CD4-positive, CD25-positive, alpha-beta regulatory T cell (primary cell): ENCODE measurements around the gene UTP4. TPM values are rescaled to one million over a fixed set of nuclear protein-coding genes. Genes with fewer than 3 reads are reported as not detected.

Experiments used
- ATAC-seq, 2 donors: fragments of 150-1000 bp; cut with Tn5 transposase; one replicate each; pipeline ENCODE4 v1.10.0; 2021; ENCODE audit warnings: low read depth in 2 of 2, moderate number of reproducible peaks in 2 of 2, moderate library complexity in 1 of 2
- DNase-seq, 3 donors: peaks; one replicate each; pipeline versions ENCODE4 v3.0.0 to v3.0.0-alpha.2; 2012 to 2022; ENCODE audit warnings: mixed read lengths in 1 of 3
- H3K27ac ChIP-seq: one replicate; pipeline ENCODE4 v1.7.0; 2013; ENCODE audit warnings: mild to moderate bottlenecking, low read length; ENCODE audit not compliant: insufficient read depth, poor library complexity, severe bottlenecking
- H3K27me3 ChIP-seq: one replicate; pipeline ENCODE4 v1.7.0; 2013; ENCODE audit warnings: low read length; ENCODE audit not compliant: control insufficient read depth, insufficient read depth
- H3K36me3 ChIP-seq: one replicate; pipeline ENCODE4 v1.7.0; 2013; ENCODE audit warnings: mild to moderate bottlenecking, low read length, moderate library complexity; ENCODE audit not compliant: control insufficient read depth, insufficient read depth
- H3K4me1 ChIP-seq: 2 replicates; pipeline ENCODE4 v1.7.0; 2013; ENCODE audit warnings: mild to moderate bottlenecking, low read length; ENCODE audit not compliant: insufficient read depth, control insufficient read depth, poor library complexity, severe bottlenecking
- H3K4me3 ChIP-seq: one replicate; pipeline ENCODE4 v1.7.0; 2013; ENCODE audit warnings: low read depth, mild to moderate bottlenecking, low read length, moderate library complexity
- H3K9me3 ChIP-seq, 2 experiments: 1 replicate in 1 of 2; 2 replicates in 1 of 2; pipeline ENCODE4 v1.7.0; 2013; ENCODE audit warnings: low read length in 2 of 2, mild to moderate bottlenecking in 1 of 2, moderate library complexity in 1 of 2; ENCODE audit not compliant: control insufficient read depth in 2 of 2
- H3K27ac Mint-ChIP-seq, 3 donors: one replicate each; pipeline ENCODE4 v1.8.0; 2020 to 2022; ENCODE audit warnings: mild to moderate bottlenecking in 3 of 3, mixed read lengths in 3 of 3, moderate library complexity in 2 of 3
- H3K27me3 Mint-ChIP-seq: one replicate; pipeline ENCODE4 v1.8.0; 2022; ENCODE audit warnings: mild to moderate bottlenecking, mixed read lengths
- H3K36me3 Mint-ChIP-seq: one replicate; pipeline ENCODE4 v1.8.0; 2020; ENCODE audit warnings: mixed read lengths
- H3K4me1 Mint-ChIP-seq, 4 donors: one replicate each; pipeline ENCODE4 v1.8.0; 2020 to 2022; ENCODE audit warnings: mixed read lengths in 4 of 4, mild to moderate bottlenecking in 1 of 4
- H3K4me3 Mint-ChIP-seq, 4 donors: one replicate each; pipeline ENCODE4 v1.8.0; 2020 to 2022; ENCODE audit warnings: mild to moderate bottlenecking in 4 of 4, mixed read lengths in 4 of 4, moderate library complexity in 3 of 4
- H3K9me3 Mint-ChIP-seq, 7 donors: one replicate each; pipeline ENCODE4 v1.8.0; 2020 to 2022; ENCODE audit warnings: mixed read lengths in 7 of 7, mild to moderate bottlenecking in 3 of 7, moderate library complexity in 2 of 7
- polyA plus RNA-seq, 4 donors: library from polyadenylated mRNA; unstranded; fragments of 300-500 nt; fragmentation: Illumina TruSeq; gene quantifications; one replicate each; pipeline ENCODE4 v1.2.3, GENCODE V29; 2021
- total RNA-seq: library from RNA; stranded (reverse); gene quantifications from one replicate; pipeline ENCODE4 v1.2.3, GENCODE V29; 2022

The UTP4 gene
- total and polyA plus RNA-seq, 5 donors from 2014 or later = 44.4 to 63.2 (median 50.8) TPM

DNA sequence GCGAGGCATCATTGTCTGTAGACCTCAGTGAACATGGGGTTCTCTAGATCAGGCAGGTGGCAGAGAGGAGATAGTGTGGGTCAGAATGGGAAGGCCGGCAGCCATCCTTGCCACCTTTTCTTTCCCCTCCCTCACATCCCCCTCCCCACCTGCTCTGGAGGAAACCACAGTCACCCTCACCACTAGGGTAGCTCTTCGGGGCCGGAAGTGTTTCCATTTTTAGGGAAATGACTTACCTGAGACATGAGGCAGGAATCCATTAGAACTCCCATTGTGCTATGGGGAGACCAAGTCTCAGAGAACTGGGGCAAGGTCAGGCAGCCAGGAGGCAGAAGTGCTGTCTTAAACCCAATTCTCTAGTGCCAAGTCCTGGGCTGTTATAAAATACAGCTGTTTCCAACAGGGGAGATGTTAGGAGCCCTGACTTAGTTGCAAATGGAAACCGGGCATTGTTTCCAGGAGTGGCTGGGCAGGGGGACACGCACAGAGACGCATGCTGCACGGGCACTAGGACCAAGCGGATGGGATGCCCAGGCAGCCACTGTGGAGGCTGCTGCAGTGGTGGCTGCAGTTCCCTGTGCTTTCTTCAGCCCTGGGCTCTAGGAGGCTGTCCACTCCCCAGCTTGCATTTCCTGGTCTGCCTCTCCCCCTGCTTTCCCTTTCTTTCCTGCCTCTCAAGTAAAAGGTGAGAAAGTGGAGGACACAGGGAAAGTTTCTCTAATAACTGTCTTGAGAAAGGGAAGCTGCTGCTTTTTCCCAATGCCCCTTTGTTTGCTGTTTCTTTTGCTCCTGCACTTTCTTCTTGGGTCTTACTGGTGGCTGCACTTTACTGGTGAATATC, 24.2 kb upstream of the UTP4 start:
- no peak overlapping the region for H3K4me3 ChIP-seq
- H3K4me1 Mint-ChIP-seq = peaks cover 0 to 29% (median 9%) of the 10 kb centered on the region in 4 donors
- peaks cover 0 to 2% (median 0%) of the 10 kb centered on the region in 7 donors for H3K9me3 Mint-ChIP-seq
- H3K36me3 ChIP-seq = no peaks in the 10 kb centered on the region
- peak overlapping the region in 2 of 4 donors; percentile 39 to 63 for H3K4me3 Mint-ChIP-seq
- H3K4me1 ChIP-seq = peaks cover 25% of the 10 kb centered on the region
- no peak overlapping the region for H3K27ac Mint-ChIP-seq
- H3K27me3 Mint-ChIP-seq = peaks cover 41% of the 10 kb centered on the region
- H3K27me3 ChIP-seq = peaks cover 3% of the 10 kb centered on the region
- H3K9me3 ChIP-seq = no peaks in the 10 kb centered on the region
- H3K27ac ChIP-seq = no peak overlapping the region
- peaks cover 24% of the 10 kb centered on the region for H3K36me3 Mint-ChIP-seq
- no peak for ATAC-seq
- no peak for DNase-seq

DNA sequence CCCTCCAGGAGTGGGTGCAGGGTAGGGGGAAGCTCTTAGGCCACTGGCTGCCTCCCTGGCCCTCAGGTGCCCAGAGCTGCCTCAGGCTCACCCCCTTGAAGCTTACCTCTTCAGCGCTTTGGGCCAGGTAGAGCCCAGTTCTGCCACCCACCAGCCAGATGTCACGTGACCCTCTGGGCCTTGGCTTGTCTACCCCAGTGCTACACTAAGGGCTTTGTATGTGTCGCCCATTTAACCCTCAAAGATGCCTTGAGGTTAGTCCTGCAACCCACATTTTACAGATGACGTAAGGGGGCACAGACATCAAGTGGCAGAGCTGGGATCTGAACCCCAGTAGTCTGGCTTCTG, 23.6 kb upstream of the UTP4 start:
- peaks cover 24% of the 10 kb centered on the region for H3K36me3 Mint-ChIP-seq
- DNase-seq (no peak), ATAC-seq (no peak)
- no peaks in the 10 kb centered on the region for H3K36me3 ChIP-seq
- H3K4me3 Mint-ChIP-seq = no peak overlapping the region
- H3K4me1 Mint-ChIP-seq = peaks cover 0 to 29% (median 9%) of the 10 kb centered on the region in 4 donors
- H3K27me3 ChIP-seq = peaks cover 3% of the 10 kb centered on the region
- H3K9me3 Mint-ChIP-seq = peaks cover 0 to 2% (median 0%) of the 10 kb centered on the region in 7 donors
- peaks cover 25% of the 10 kb centered on the region for H3K4me1 ChIP-seq
- no peaks in the 10 kb centered on the region for H3K9me3 ChIP-seq
- H3K27ac Mint-ChIP-seq = no peak overlapping the region
- no peak overlapping the region for H3K4me3 ChIP-seq
- H3K27me3 Mint-ChIP-seq = peaks cover 37% of the 10 kb centered on the region
- H3K27ac ChIP-seq = no peak overlapping the region

- Histone ChIP-seq H3K27me3 (peaks cover 3% of the 10 kb centered on the region), H3K4me3 (no peak overlapping the region), H3K9me3 (no peaks in the 10 kb centered on the region), H3K36me3 (peaks cover 8% of the 10 kb centered on the region), H3K4me1 (peaks cover 25% of the 10 kb centered on the region), H3K27ac (no peak overlapping the region)
- DNase-seq (no peak), ATAC-seq (no peak)
- no peak overlapping the region for H3K27ac Mint-ChIP-seq
- peaks cover 32% of the 10 kb centered on the region for H3K27me3 Mint-ChIP-seq
- peaks cover 0 to 2% (median 0%) of the 10 kb centered on the region in 7 donors for H3K9me3 Mint-ChIP-seq
- H3K4me1 Mint-ChIP-seq = peaks cover 0 to 28% (median 9%) of the 10 kb centered on the region in 4 donors
- no peak overlapping the region for H3K4me3 Mint-ChIP-seq
- H3K36me3 Mint-ChIP-seq = peaks cover 26% of the 10 kb centered on the region
Observed at GRCh38 chr16:69109486-69110270, 22.8 kb upstream of the UTP4 start.

GRCh38 chr16:69110406-69110805, 22.0 kb upstream of the UTP4 start:
- Histone ChIP-seq H3K9me3 (no peaks in the 10 kb centered on the region), H3K27me3 (peaks cover 3% of the 10 kb centered on the region), H3K36me3 (peaks cover 13% of the 10 kb centered on the region), H3K27ac (no peak overlapping the region), H3K4me3 (no peak overlapping the region), H3K4me1 (peaks cover 22% of the 10 kb centered on the region)
- Mint-ChIP-seq H3K36me3 (peaks cover 30% of the 10 kb centered on the region), H3K27ac (no peak overlapping the region), H3K4me3 (no peak overlapping the region), H3K27me3 (peaks cover 26% of the 10 kb centered on the region), H3K9me3 (peaks cover 0 to 2% (median 0%) of the 10 kb centered on the region in 7 donors), H3K4me1 (peaks cover 0 to 25% (median 7%) of the 10 kb centered on the region in 4 donors)
- DNase-seq (no peak), ATAC-seq (no peak)

- H3K4me3 ChIP-seq = no peak overlapping the region
Observed at GRCh38 chr16:69111216-69111875, 21.1 kb upstream of the UTP4 start.

GRCh38 chr16:69111876-69112230, 20.6 kb upstream of the UTP4 start:
- H3K36me3 Mint-ChIP-seq = peaks cover 30% of the 10 kb centered on the region
- no peak overlapping the region for H3K4me3 Mint-ChIP-seq
- Histone ChIP-seq H3K4me3 (no peak overlapping the region), H3K4me1 (peaks cover 10% of the 10 kb centered on the region), H3K9me3 (no peaks in the 10 kb centered on the region), H3K36me3 (peaks cover 21% of the 10 kb centered on the region), H3K27ac (no peak overlapping the region), H3K27me3 (peaks cover 3% of the 10 kb centered on the region)
- peaks cover 20% of the 10 kb centered on the region for H3K27me3 Mint-ChIP-seq
- no peak for DNase-seq
- peaks cover 0 to 19% (median 3%) of the 10 kb centered on the region in 4 donors for H3K4me1 Mint-ChIP-seq
- ATAC-seq = no peak
- H3K9me3 Mint-ChIP-seq = no peaks in the 10 kb centered on the region
- H3K27ac Mint-ChIP-seq = no peak overlapping the region

More at GRCh38 chr16:69111216-69111875, 21.1 kb upstream of the UTP4 start:
- H3K4me3 Mint-ChIP-seq = no peak overlapping the region
- Histone ChIP-seq H3K27ac (no peak overlapping the region), H3K9me3 (no peaks in the 10 kb centered on the region), H3K27me3 (peaks cover 3% of the 10 kb centered on the region), H3K4me1 (peaks cover 15% of the 10 kb centered on the region), H3K36me3 (peaks cover 17% of the 10 kb centered on the region)
- ATAC-seq (no peak), DNase-seq (no peak)
- H3K4me1 Mint-ChIP-seq = peaks cover 0 to 21% (median 3%) of the 10 kb centered on the region in 4 donors
- H3K27ac Mint-ChIP-seq = no peak overlapping the region
- peaks cover 21% of the 10 kb centered on the region for H3K27me3 Mint-ChIP-seq
- H3K36me3 Mint-ChIP-seq = peaks cover 30% of the 10 kb centered on the region
- no peaks in the 10 kb centered on the region for H3K9me3 Mint-ChIP-seq

DNA sequence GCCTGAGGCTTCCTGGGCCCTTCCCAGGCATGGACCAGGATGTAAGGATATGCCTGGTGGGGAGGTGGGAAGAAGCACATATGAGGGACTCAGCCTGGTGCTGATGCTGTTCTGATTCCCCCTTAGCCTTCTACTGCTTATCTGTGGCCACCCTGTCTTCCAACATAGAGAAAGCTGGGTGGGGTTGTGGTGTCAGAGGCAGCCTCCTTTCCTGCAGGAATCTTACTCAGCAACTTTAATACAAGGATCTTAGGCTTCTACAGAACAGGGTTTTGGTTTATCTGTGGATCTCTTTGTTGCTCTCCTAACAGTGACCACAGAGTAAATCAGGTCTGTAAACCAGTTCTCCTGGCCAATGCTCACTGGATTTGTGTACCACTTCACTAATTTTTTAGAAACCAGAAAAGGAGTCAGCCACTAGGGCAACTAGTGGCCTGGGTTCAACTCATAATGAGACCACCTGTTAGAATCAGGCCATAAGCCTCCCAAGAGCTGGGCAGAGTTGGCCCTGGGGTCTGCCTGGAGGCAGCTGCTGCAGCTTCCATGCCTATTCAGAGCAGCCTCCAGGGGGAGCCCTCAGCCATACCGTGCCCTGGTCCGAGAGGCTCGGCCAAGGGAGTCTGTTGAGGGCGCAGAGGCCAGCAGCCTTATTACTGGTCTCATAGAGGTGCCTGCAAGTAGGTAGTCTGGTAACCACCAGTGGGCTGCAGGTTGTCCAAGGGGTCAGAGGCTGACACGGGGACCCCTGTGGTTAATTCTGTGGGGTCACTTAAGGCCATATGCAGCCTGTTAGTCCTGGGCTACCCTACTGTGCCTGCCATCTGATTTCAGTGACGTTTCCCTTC, 19.9 kb upstream of the UTP4 start:
- H3K27ac Mint-ChIP-seq = no peak overlapping the region
- Histone ChIP-seq H3K27ac (no peak overlapping the region), H3K27me3 (peaks cover 3% of the 10 kb centered on the region), H3K4me1 (peaks cover 3% of the 10 kb centered on the region), H3K9me3 (no peaks in the 10 kb centered on the region), H3K36me3 (peaks cover 27% of the 10 kb centered on the region), H3K4me3 (no peak overlapping the region)
- H3K4me1 Mint-ChIP-seq = peaks cover 0 to 14% (median 3%) of the 10 kb centered on the region in 4 donors
- DNase-seq = peak in 1 of 3 donors; percentile 50
- H3K27me3 Mint-ChIP-seq = peaks cover 15% of the 10 kb centered on the region
- no peak overlapping the region for H3K4me3 Mint-ChIP-seq
- H3K9me3 Mint-ChIP-seq = no peaks in the 10 kb centered on the region
- peaks cover 30% of the 10 kb centered on the region for H3K36me3 Mint-ChIP-seq
- ATAC-seq = peak in 1 of 2 donors; percentile 57
